A549 treated with DMSO at 1 μM for 4 hours (cell line): ENCODE data around the gene SEPTIN10. TPM values are rescaled to one million over a fixed set of nuclear protein-coding genes. Genes with fewer than 3 reads are reported as not detected.

Experiments
- total RNA-seq: library from RNA; stranded (reverse); fragments of 200-300 nt; extraction: Qiagen RNA extraction; gene quantifications from 5 replicates; pipeline ENCODE4 v1.2.3, GENCODE V29; 2022; ENCODE audit warnings: low read depth

Gene SEPTIN10
- 46.6 to 73.0 TPM (median 61.4 TPM) in 5 replicates for total RNA-seq

GRCh38 chr2:109613922-109614714 is at the start of gene SEPTIN10, which contains the start of gene SOWAHC:
SEPTIN10 (minus strand) TSS chr2:109613966; CDS start chr2:109613827, 139 bp downstream.
SOWAHC (plus strand) TSS chr2:109614364; CDS start chr2:109614490, 126 bp downstream.

Other genes starting within 250 kb of the SEPTIN10 start
- gene SOWAHC, start 398 bp upstream of the SEPTIN10 start, total RNA-seq: 18.9 to 23.7 TPM (median 21.1 TPM) in 5 replicates
- gene RGPD5, start 180.3 kb upstream of the SEPTIN10 start, total RNA-seq: 5.3 to 11.6 TPM (median 8.0 TPM) in 5 replicates